Omental fat pad (tissue), 4 donors: ENCODE measurements around the gene MMS22L. TPM values are rescaled to one million over a fixed set of nuclear protein-coding genes. Genes with fewer than 3 reads are reported as not detected.

Experiments
- ATAC-seq: fragments of 150-250 bp; one replicate; pipeline ENCODE4 v1.9.1; 2016; ENCODE audit warnings: mild to moderate bottlenecking, moderate library complexity; ENCODE audit not compliant: low FRiP score
- DNase-seq: peaks from one replicate; pipeline ENCODE4 v3.0.0-alpha.2; 2019; ENCODE audit warnings: low spot score
- CTCF ChIP-seq, 3 donors: fragments of 450-650 bp; IDR thresholded peaks; one replicate each; pipeline ENCODE4 v1.5.1; 2016 to 2017; ENCODE audit warnings: antibody characterized with exemption in 3 of 3, mild to moderate bottlenecking in 3 of 3, moderate library complexity in 2 of 3
- total RNA-seq, 4 donors: library from RNA; depleted of rRNA; stranded (reverse); fragments of >200 nt; gene quantifications; one replicate each; pipeline ENCODE4 v1.1.0, GENCODE V29; 2016

Gene MMS22L
- total RNA-seq, 4 donors from 2014 or later = 2.0 to 9.9 (median 4.7) TPM

- DNase-seq (no peak), ATAC-seq (no peak)
- TF ChIP-seq CTCF (IDR thresholded peaks at IDR 0.05) = no peak
Observed at GRCh38 chr6:97114645-97115044, 168.4 kb downstream of the MMS22L start.

GRCh38 chr6:97113170-97113569 is 169.8 kb downstream of the MMS22L start:
- TF ChIP-seq CTCF (IDR thresholded peaks at IDR 0.05) = no peak
- no peak for ATAC-seq
- no peak for DNase-seq

GRCh38 chr6:97111243-97111642 is 171.8 kb downstream of the MMS22L start:
- ATAC-seq = no peak

GRCh38 chr6:97110626-97111025 is 172.4 kb downstream of the MMS22L start:
- ATAC-seq = no peak
- no peak for TF ChIP-seq CTCF (IDR thresholded peaks at IDR 0.05)
- no peak for DNase-seq

More at GRCh38 chr6:97111243-97111642, 171.8 kb downstream of the MMS22L start:
- DNase-seq = no peak
- no peak for TF ChIP-seq CTCF (IDR thresholded peaks at IDR 0.05)

GRCh38 chr6:97110149-97110548 is 172.9 kb downstream of the MMS22L start:
- DNase-seq = no peak
- TF ChIP-seq CTCF (IDR thresholded peaks at IDR 0.05) = no peak
- no peak for ATAC-seq

GRCh38 chr6:97109444-97109843 is 173.6 kb downstream of the MMS22L start:
- no peak for ATAC-seq
- DNase-seq = no peak
- no peak for TF ChIP-seq CTCF (IDR thresholded peaks at IDR 0.05)

GRCh38 chr6:97102145-97102790 is 180.7 kb downstream of the MMS22L start:
- DNase-seq (no peak), ATAC-seq (no peak)
- TF ChIP-seq CTCF (IDR thresholded peaks at IDR 0.05) = no peak
